ENCODE data around the gene CRIP3. TPM values are rescaled to one million over a fixed set of nuclear protein-coding genes. Genes with fewer than 3 reads are reported as not detected.

The CRIP3 gene
- total RNA-seq, 1 experiment from 2014 or later: not detected

DNA sequence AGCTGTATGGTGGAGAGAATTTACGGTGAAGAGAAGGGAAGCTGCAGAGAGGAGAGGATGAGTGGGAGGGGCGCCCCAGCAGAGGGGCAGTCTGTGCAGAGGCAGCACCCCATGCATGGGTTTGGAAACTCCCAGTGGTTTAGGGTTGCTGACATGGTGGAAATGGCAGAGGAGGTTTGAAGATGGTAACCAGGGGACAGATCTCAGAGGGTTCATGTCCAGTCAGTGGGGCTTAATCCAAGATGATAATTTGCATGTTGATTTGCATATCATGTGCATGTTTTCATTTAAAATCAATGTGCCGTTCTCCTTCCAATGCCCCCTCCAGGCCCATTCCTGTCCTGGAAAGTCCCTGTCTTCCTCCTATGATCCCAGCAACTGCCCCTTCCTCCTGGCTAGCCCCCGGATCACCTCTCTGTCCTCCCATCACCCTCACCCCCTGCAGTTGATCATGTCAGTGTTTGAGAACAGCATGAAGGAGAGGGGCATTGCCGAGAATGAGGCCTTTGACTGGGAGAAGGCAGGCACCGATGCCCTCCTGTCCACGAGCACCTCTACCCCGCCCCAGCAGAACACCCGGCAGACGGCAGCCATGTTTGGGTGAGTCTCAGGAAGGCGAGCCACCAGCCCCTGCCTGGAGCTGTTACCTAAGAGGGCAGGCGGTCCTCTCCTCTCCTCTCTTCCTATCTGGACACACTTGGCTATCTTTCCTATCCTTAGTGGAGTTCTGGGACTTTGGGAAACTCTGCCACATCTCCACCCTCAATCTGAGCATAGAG lies 51.1 kb downstream of the CRIP3 start:
- DNase-seq (ENCODE audit: low read depth): no peak

DNA sequence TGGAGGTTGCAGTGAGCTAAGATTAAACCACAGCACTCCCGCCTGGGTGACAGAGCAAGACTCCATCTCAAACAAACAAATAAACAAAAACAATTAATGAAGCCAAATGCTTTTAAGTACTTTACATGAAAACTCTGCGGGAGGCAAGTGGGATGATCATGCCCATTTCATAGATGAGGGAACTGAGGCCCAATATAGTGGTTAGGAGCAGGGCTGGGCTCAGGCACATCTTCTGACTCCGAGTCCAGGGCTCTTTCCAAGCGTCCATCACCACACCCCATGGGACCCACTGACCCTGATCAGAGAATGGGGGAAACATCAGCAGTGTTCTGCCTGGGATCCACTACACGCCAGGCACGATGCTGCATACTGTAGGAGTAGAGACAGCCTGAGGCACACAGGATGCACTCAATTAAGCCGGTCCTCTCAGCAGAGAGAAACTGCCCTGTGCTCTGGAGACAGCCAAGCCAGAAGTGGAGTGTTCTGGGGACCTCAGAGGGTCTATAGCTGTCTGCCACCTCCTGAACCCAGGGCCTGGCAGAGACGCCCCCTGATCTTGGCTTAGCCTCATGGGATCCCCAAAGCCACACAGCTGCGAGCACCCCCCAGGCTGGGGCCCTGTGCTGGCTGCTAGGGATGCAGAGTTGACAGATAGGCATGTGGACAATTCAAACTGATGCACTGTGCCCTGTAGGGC lies 51.8 kb downstream of the CRIP3 start:
- DNase-seq (ENCODE audit: low read depth): no peak

Small RNA genes lying within 50 kb of the gene (small RNA-seq; reads per million reads assigned to genes)
- gene RPL12P47: not detected

Other genes with a start within 250 kb of the CRIP3 start
- 32.5 and 54.0 TPM in 2 replicates for gene MRPL2, start 249.4 kb downstream of the CRIP3 start, total RNA-seq (2014; rRNA removed; shearing (Covaris generic))
- gene KLC4, start 249.2 kb downstream of the CRIP3 start, total RNA-seq (2014; rRNA removed; shearing (Covaris generic)): 9.4 and 10.7 TPM in 2 replicates
- gene PTK7, start 232.5 kb downstream of the CRIP3 start, total RNA-seq (2014; rRNA removed; shearing (Covaris generic)): 35.8 and 38.2 TPM in 2 replicates
- 32.8 and 35.5 TPM in 2 replicates for gene SRF, start 137.6 kb downstream of the CRIP3 start, total RNA-seq (2014; rRNA removed; shearing (Covaris generic))
- gene CUL9, start 126.6 kb downstream of the CRIP3 start, total RNA-seq (2014; rRNA removed; shearing (Covaris generic)): 15.2 and 22.1 TPM in 2 replicates
- 92.6 and 123 TPM in 2 replicates for gene DNPH1, start 79.3 kb downstream of the CRIP3 start, total RNA-seq (2014; rRNA removed; shearing (Covaris generic))
- 0.06 TPM in 1 of 2 replicates, not detected in the other for gene TTBK1, start 65.3 kb downstream of the CRIP3 start, total RNA-seq (2014; rRNA removed; shearing (Covaris generic))
- not detected in 2 replicates for gene SLC22A7, start 10.6 kb downstream of the CRIP3 start, total RNA-seq (2014; rRNA removed; shearing (Covaris generic))
- 4.8 and 6.4 TPM in 2 replicates for gene ZNF318, start 60.8 kb upstream of the CRIP3 start, total RNA-seq (2014; rRNA removed; shearing (Covaris generic))
- 8.4 and 11.7 TPM in 2 replicates for gene ABCC10, start 118.7 kb upstream of the CRIP3 start, total RNA-seq (2014; rRNA removed; shearing (Covaris generic))
- gene DLK2, start 146.7 kb upstream of the CRIP3 start, total RNA-seq (2014; rRNA removed; shearing (Covaris generic)): 3.8 and 4.2 TPM in 2 replicates
- 19.4 and 21.3 TPM in 2 replicates for gene TJAP1, start 168.7 kb upstream of the CRIP3 start, total RNA-seq (2014; rRNA removed; shearing (Covaris generic))
- 0.07 and 0.77 TPM in 2 replicates for gene LRRC73, start 201.5 kb upstream of the CRIP3 start, total RNA-seq (2014; rRNA removed; shearing (Covaris generic))
- 94.2 and 100 TPM in 2 replicates for gene YIPF3, start 208.1 kb upstream of the CRIP3 start, total RNA-seq (2014; rRNA removed; shearing (Covaris generic))
- 56.6 and 59.3 TPM in 2 replicates for gene POLR1C, start 208.3 kb upstream of the CRIP3 start, total RNA-seq (2014; rRNA removed; shearing (Covaris generic))

Data from HT1080 (cell line).